ENCODE results near the gene OR6B3.

The OR6B3 gene

DNA sequence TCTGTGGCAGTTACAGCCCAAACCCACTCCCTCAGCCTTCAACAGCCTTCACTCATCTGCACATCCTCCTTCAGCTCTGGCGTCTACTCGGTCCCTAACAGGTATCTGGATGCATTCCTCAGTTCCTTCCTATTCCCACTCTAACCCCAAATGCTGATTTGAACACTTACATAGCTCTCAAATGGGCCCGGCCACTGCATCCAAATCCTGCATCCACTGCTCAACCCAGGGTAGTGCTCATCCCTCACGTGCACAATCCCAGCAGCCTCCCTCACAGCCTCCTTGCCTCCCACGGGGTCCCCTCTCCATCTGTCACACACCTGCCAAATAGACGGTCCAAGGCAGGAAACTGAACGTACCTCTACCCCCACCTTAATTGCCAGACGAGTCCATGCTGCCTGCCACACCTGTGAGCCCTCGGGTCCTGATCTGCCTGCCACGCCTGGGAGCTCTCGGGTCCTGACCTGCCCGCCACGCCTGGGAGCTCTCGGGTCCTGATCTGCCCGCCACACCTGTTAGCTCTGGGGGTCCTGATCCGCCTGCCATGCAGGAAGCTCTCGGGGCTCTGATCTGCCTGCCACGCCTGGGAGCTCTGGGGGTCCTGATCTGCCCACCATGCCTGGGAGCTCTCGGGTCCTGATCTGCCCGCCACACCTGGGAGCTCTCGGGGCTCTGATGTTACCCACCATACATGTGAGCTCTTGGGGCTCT lies 9.9 kb downstream of the OR6B3 start:
- FAIRE-seq, result no peak

DNA sequence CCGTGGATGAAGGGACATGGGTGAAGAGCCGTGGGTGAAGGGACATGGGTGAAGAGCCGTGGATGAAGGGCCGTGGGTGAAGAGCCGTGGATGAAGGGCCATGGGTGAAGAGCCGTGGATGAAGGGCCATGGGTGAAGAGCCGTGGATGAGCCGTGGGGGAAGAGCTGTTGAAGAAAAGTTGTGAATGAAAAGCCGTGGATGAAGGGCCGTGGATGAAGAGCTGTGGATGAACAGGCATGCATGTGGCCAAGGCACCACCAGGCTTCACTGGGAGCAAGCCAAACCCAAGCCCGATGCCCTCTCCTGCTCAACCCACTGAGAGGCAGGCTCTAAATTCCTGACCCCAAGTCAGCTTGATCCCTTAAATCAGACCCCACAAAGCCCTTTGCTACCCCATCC lies 10.6 kb downstream of the OR6B3 start:
- FAIRE-seq, result no peak

DNA sequence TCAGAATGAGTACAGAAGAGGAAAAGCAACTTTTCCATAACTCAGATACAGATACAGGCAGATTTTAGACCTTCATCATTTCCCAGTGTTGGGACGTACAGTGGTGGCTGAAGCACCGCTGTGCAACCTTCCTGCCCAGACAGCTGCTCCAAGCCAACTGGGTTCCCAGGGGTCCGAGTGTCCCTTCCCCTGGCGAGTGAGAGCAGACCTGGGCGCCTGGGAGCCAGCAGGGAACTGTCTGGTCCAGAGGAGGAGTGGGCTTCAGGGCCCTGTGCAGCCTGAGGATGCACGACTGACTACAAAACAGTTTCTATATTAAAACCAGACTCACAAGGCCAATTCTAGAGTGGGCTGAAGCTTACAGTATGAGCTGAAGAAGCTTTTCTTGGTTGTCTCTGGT lies 12.0 kb downstream of the OR6B3 start:
- no peak for FAIRE-seq

DNA sequence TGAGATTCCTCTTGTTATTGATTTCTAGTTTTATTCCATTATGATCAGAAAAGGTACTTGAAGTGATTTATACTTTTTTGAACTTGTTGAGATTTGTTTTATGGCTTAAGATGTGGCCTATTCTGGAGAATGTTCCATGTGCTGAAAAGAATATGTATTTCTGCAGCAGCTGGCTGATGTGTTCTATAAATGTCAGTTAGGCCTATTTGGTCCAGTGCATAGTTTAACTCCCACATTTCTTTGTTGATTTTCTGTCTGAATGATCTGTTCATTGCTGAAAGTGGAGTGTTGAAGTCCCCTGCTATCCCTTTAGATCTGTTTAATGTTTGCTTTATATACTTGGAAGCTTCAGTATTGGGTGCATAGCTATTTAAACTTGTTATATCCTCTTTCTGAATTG lies 16.0 kb downstream of the OR6B3 start:
- FAIRE-seq, result no peak

- FAIRE-seq, result no peak
Measured at GRCh38 chr2:240033330-240033678, 20.0 kb downstream of the OR6B3 start.

- no peak for FAIRE-seq
Measured at GRCh38 chr2:240032406-240033329, 20.7 kb downstream of the OR6B3 start.

DNA sequence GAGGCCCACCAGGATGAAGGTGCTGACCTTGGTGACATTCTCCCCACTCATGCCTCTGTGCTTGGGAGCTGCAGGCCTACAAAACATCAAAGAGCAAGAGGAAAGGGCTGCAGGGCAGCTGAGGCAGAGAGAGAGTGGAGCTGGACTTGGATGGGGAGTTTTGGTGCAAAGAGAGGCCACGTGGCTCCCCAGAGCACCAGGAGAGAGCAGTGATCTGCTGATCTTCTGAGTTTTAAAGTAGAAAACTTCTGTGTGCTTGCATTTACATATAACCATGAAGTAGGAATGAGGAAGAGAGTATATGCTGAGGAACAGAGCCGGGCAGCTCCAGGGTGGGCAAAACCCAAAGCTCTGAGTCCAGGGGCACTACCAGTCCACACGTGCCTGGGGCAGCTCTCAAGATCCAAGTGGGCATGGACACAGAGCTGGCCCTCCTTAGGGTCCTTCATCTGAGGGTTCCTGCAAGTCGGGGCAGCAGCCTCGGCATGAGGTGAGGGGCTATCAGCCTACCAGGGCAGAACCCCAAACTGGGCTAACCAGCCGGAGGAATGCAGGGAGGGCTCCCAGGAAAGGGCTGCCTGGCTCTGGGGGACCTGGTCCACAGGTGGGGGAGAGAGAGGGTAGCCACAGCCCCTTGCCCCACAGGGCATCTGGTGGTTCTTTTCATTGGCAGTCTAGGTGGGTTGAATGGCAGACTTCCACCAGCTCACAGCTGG lies 22.8 kb downstream of the OR6B3 start, which contains the start of gene OR6B2:
Gene OR6B2, minus strand, starts transcription at position 51 of the 716 bp plus-strand sequence. Its CDS starts 0 bp downstream, at position 51.
- no peak for FAIRE-seq

DNA sequence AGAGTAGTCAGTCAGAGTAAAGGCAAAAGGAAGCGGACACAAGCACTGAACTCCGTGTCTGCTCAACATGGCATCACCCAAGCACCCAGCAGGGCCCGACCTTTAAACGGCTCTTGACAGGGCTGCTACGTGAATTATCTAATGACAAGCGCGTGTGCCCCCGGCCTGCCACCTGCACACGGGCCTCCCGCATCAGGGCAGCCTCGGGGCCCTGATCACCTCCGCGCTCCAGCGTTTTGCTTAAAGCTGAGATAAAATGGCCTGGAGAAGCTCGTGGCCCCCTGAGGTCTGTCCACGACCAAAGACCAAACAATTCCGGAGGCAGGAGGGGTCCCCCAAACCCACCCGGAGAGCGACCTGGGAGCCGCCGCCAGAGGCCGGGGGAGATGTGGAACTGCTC lies 28.6 kb downstream of the OR6B3 start:
- no peak for FAIRE-seq

- FAIRE-seq, result no peak
Measured at GRCh38 chr2:240023792-240024191, 29.5 kb downstream of the OR6B3 start.

DNA sequence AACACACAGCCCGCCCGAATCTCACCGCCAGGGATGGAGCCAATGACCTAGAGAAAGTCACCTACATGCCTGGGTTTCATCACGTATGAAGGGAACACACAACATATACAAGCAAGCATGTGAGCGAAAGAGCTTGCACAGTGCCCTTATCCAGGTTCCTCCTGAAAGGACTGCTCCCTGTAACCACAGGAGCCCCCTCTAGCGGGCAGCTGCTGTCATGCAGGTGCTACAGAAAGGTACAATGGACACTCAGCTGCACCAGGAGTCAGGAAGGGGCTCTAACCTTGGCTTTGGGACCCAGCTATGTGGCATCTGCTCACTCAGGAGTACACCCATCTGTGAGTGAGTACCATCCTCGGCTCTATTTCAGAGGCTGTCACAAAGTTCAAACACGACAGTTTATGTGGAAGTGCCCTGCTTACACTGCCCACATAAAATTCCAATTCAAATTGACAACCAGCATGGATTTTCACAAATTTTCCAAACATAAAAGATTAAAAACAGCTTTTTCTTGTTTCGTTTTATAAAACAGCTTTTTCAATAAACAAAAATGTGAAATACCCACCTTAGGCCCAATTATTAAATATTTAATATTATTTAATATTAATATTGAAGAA lies 31.7 kb downstream of the OR6B3 start:
- no peak for FAIRE-seq

DNA sequence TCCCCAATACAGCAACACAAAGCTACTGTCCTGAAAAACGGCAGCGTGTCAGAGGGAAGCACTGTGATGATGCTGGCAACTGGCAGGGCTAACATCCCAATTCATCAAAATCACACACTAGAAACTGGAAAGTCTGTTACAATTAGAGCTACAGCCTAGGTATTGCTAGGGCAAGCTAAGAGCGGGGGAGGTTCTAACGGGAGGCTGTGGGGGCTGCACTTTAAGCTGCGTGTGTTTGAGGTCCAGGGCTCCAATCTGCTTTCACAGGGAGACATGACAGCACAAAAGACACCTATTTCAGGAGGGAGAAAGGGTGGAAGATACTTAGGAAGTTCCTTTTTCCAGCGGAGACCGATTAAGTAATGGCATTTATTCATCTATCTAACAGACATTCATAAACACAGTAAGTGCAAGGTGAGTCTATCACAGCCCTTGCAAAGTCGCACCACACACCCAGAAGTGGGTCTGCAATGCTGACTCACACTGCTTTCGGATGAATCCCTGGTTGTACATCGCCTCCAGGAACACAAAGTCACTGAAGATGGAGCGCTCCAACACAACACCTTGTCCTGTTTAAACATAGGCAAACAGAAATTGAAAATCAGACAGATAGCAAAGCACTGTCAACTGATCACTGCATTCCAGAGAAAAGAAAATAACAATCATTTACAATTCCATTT lies 35.1 kb downstream of the OR6B3 start:
- FAIRE-seq, result no peak

DNA sequence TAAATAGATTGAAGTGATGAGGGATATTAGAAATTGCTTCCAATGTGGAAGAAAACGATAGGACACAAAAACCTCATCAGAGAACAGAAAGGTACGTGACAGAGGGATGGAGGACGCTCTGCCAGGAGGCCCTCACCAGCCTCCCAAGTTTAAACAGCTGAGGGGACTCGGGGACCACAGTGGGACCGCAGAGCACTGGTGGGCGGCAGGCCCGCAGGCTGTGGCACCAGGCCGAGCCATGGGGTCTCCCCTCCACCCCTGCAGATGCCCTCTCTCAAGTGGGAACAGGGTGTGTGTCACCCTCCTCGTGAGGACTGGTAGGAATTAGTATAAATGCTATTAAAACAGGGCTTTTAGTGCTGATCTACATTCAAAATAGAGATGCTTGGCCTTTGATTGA lies 39.0 kb downstream of the OR6B3 start:
- no peak for FAIRE-seq

DNA sequence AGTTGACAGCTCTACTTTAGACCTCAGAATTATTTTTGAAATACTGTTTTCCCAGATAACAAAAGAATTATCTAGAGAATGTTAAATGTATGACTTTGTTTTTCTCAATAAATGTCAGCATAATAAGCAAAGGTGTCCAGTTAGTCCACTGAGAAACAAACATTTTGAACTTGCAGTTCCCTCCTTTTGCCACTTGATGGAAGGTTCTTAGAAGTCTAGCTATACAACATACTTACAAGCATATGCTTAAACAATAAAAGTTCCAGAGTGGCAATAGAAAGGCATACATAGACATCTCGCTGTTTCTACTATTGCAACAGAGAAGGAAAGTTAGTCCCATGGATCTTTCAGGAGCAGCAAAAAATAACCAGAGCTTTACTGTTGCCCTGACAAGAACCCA lies 40.0 kb downstream of the OR6B3 start:
- FAIRE-seq, result peak; percentile 88

DNA sequence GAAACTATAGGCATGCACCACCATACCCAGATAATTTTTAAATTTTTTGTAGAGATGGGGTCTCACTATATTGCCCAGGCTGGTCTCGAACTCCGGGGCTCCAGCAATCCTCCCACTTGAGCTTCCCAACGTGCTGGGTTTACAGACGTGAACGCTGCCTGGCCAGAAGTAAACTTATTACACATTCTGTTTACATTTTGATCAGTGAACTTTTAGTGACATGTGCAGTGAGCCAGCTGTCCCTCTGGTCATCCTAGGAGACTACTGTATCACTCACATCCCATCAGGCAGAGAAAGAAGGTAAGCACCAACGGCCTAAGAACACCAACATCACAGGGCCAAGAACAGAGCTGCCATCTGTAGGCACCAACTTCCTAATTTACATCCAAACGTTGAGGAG lies 50.3 kb downstream of the OR6B3 start:
- no peak for FAIRE-seq

GRCh38 chr2:240000671-240001070 lies 52.6 kb downstream of the OR6B3 start:
- FAIRE-seq, result no peak

GRCh38 chr2:239997686-239998409 lies 55.5 kb downstream of the OR6B3 start:
- FAIRE-seq, result no peak
